PC-3 (cell line): ENCODE measurements around the gene MZB1.

ENCODE experiments used
- CTCF ChIP-seq: fragments of 300-600 bp; sonication (generic); conservative IDR thresholded peaks from 2 replicates; pipeline ENCODE4 v1.5.1; 2017; ENCODE audit warnings: antibody characterized with exemption, low read depth, mild to moderate bottlenecking, low read length
- EZH2phosphoT487 ChIP-seq: fragments of 300-600 bp; sonication (generic); IDR thresholded peaks from 2 replicates; pipeline ENCODE4 v1.6.1; 2018; ENCODE audit warnings: mild to moderate bottlenecking, antibody characterized with exemption, low read length, borderline replicate concordance

GRCh38 chr5:139402561-139403158 lies 12.9 kb upstream of the MZB1 start:
- TF ChIP-seq CTCF (peak; percentile 67), EZH2phosphoT487 (no peak)
